Liver (tissue), 3 donors: ENCODE data around the gene SLC9A3.

Experiments
- EGR1 ChIP-seq, 2 donors: IDR thresholded peaks; 2 replicates each; pipeline ENCODE4 v1.6.1; 2016 to 2018; ENCODE audit warnings: antibody characterized with exemption in 2 of 2, low read depth in 2 of 2
- FOXA2 ChIP-seq: IDR thresholded peaks from 2 replicates; pipeline ENCODE4 v1.6.1; 2016; ENCODE audit warnings: antibody characterized with exemption
- JUND ChIP-seq, 2 donors: IDR thresholded peaks; 2 replicates each; pipeline ENCODE4 v1.6.1; 2016; ENCODE audit warnings: antibody characterized with exemption in 2 of 2
- NR2F2 ChIP-seq: IDR thresholded peaks from 2 replicates; pipeline ENCODE4 v1.6.1; 2016; ENCODE audit warnings: antibody characterized with exemption
- RAD21 ChIP-seq, 2 donors: IDR thresholded peaks; 2 replicates each; pipeline ENCODE4 v1.6.1; 2016; ENCODE audit warnings: antibody characterized with exemption in 2 of 2, mild to moderate bottlenecking in 2 of 2
- RXRA ChIP-seq, 2 donors: IDR thresholded peaks; 2 replicates each; pipeline ENCODE4 v1.6.1; 2017 to 2018; ENCODE audit warnings: antibody characterized with exemption in 2 of 2, mild to moderate bottlenecking in 1 of 2
- SP1 ChIP-seq: IDR thresholded peaks from 2 replicates; pipeline ENCODE4 v1.6.1; 2018; ENCODE audit warnings: antibody characterized with exemption, mild to moderate bottlenecking
- TAF1 ChIP-seq: conservative IDR thresholded peaks from 2 replicates; pipeline ENCODE4 v1.6.1; 2016; ENCODE audit warnings: antibody characterized with exemption, mild to moderate bottlenecking
- TF ChIP-seq, protein P1 (sequence below): fragments of 150-350 bp; IDR thresholded peaks from 2 replicates; pipeline ENCODE4 v1.5.1; 2017; ENCODE audit warnings: improper control_type of control experiment, low read depth, low read length; ENCODE audit not compliant: missing input control
- TF ChIP-seq, protein P2 (sequence below): IDR thresholded peaks from 2 replicates; pipeline ENCODE4 v1.6.1; 2016; ENCODE audit warnings: antibody characterized with exemption, mild to moderate bottlenecking
- TF ChIP-seq, protein P3 (sequence below): IDR thresholded peaks from 2 replicates; pipeline ENCODE4 v1.6.1; 2016; ENCODE audit warnings: antibody characterized with exemption
- TF ChIP-seq, protein P4 (sequence below): IDR thresholded peaks from 2 replicates; pipeline ENCODE4 v1.6.1; 2016; ENCODE audit warnings: antibody characterized with exemption
- TF ChIP-seq, protein P5 (sequence below): IDR thresholded peaks from 2 replicates; pipeline ENCODE4 v1.6.1; 2016; ENCODE audit warnings: antibody characterized with exemption
- donor health status: healthy.
- donor health status: healthy.

DNA sequence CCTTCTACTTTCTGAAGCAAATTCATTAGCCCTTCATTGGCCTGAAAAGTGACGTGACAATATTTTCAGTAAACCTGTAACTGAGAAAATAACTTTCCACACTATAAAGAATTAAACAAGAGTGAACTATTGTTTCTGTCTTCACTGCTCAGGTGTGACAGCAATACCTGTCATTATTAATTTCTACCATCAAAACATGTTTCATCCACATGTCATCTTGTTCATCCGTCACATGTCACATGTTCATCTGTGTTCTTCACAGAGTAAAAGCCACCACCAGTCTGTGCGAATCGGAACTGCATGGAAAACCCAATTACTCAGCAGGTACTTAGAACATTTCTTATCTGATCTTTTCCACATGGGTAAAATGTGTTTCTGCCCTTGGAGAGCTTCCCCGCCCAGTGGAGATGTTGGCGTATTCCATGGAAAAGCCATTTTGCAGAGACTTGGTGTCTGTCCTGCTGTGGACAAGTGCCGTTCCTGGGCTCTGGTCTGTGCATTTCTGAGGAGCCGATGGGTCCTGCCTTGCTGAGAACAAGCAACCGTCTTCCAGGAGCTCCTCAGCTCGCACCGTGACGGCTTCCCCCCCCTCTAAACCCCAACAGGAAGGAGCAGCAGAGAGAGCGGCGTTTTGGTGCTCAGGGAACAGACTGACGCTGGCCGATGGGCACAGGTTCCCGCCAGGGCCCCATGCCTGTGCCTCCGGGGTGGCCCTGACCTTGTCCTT lies 91.9 kb downstream of the SLC9A3 start:
- TF ChIP-seq SP1 (no peak), NR2F2 (no peak), JUND (IDR thresholded peaks at IDR 0.05) (no peak), FOXA2 (no peak), RXRA (IDR thresholded peaks at IDR 0.05) (no peak), EGR1 (IDR thresholded peaks at IDR 0.05; ENCODE audit: low read depth in 2 of 2) (no peak), TAF1 (no peak), RAD21 (IDR thresholded peaks at IDR 0.05) (no peak)
- TF ChIP-seq, protein P1, sequence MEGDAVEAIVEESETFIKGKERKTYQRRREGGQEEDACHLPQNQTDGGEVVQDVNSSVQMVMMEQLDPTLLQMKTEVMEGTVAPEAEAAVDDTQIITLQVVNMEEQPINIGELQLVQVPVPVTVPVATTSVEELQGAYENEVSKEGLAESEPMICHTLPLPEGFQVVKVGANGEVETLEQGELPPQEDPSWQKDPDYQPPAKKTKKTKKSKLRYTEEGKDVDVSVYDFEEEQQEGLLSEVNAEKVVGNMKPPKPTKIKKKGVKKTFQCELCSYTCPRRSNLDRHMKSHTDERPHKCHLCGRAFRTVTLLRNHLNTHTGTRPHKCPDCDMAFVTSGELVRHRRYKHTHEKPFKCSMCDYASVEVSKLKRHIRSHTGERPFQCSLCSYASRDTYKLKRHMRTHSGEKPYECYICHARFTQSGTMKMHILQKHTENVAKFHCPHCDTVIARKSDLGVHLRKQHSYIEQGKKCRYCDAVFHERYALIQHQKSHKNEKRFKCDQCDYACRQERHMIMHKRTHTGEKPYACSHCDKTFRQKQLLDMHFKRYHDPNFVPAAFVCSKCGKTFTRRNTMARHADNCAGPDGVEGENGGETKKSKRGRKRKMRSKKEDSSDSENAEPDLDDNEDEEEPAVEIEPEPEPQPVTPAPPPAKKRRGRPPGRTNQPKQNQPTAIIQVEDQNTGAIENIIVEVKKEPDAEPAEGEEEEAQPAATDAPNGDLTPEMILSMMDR = no peak
- TF ChIP-seq, protein P2, sequence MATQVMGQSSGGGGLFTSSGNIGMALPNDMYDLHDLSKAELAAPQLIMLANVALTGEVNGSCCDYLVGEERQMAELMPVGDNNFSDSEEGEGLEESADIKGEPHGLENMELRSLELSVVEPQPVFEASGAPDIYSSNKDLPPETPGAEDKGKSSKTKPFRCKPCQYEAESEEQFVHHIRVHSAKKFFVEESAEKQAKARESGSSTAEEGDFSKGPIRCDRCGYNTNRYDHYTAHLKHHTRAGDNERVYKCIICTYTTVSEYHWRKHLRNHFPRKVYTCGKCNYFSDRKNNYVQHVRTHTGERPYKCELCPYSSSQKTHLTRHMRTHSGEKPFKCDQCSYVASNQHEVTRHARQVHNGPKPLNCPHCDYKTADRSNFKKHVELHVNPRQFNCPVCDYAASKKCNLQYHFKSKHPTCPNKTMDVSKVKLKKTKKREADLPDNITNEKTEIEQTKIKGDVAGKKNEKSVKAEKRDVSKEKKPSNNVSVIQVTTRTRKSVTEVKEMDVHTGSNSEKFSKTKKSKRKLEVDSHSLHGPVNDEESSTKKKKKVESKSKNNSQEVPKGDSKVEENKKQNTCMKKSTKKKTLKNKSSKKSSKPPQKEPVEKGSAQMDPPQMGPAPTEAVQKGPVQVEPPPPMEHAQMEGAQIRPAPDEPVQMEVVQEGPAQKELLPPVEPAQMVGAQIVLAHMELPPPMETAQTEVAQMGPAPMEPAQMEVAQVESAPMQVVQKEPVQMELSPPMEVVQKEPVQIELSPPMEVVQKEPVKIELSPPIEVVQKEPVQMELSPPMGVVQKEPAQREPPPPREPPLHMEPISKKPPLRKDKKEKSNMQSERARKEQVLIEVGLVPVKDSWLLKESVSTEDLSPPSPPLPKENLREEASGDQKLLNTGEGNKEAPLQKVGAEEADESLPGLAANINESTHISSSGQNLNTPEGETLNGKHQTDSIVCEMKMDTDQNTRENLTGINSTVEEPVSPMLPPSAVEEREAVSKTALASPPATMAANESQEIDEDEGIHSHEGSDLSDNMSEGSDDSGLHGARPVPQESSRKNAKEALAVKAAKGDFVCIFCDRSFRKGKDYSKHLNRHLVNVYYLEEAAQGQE = no peak
- TF ChIP-seq, protein P3, sequence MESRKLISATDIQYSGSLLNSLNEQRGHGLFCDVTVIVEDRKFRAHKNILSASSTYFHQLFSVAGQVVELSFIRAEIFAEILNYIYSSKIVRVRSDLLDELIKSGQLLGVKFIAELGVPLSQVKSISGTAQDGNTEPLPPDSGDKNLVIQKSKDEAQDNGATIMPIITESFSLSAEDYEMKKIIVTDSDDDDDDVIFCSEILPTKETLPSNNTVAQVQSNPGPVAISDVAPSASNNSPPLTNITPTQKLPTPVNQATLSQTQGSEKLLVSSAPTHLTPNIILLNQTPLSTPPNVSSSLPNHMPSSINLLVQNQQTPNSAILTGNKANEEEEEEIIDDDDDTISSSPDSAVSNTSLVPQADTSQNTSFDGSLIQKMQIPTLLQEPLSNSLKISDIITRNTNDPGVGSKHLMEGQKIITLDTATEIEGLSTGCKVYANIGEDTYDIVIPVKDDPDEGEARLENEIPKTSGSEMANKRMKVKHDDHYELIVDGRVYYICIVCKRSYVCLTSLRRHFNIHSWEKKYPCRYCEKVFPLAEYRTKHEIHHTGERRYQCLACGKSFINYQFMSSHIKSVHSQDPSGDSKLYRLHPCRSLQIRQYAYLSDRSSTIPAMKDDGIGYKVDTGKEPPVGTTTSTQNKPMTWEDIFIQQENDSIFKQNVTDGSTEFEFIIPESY = no peak
- TF ChIP-seq, protein P4, sequence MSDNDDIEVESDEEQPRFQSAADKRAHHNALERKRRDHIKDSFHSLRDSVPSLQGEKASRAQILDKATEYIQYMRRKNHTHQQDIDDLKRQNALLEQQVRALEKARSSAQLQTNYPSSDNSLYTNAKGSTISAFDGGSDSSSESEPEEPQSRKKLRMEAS = no peak
- TF ChIP-seq, protein P5, sequence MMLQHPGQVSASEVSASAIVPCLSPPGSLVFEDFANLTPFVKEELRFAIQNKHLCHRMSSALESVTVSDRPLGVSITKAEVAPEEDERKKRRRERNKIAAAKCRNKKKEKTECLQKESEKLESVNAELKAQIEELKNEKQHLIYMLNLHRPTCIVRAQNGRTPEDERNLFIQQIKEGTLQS = no peak
